Keratinocyte (primary cell): ENCODE measurements around the gene DCHS1. TPM values are rescaled to one million over a fixed set of nuclear protein-coding genes. Genes with fewer than 3 reads are reported as not detected.

Source experiments
- DNase-seq: peaks from one replicate; pipeline ENCODE4 v3.0.0-alpha.2; 2011; ENCODE audit warnings: low read depth, missing footprints, low spot score
- FAIRE-seq: peaks from 2 replicates; lab custom pipeline; 2011; peaks lifted over from hg19 to GRCh38; lab: Jason Lieb, UNC
- H2AFZ ChIP-seq: 2 replicates; pipeline ENCODE4 v1.6.0; 2012; ENCODE audit warnings: low read length, control low read depth, inconsistent platforms; ENCODE audit not compliant: control insufficient read depth
- H3K27ac ChIP-seq: 2 replicates; pipeline ENCODE4 v1.5.1; 2011; ENCODE audit warnings: low read length; ENCODE audit not compliant: control insufficient read depth, insufficient read depth
- H3K27me3 ChIP-seq: 3 replicates; pipeline ENCODE4 v1.6.0; 2011; ENCODE audit warnings: low read length; ENCODE audit not compliant: control insufficient read depth, insufficient read depth; ENCODE audit errors: extremely low read depth
- H3K36me3 ChIP-seq, 2 experiments: 2 replicates in 1 of 2; 3 replicates in 1 of 2; pipeline ENCODE4 v1.5.1; 2011; ENCODE audit warnings: low read length in 2 of 2, mild to moderate bottlenecking in 1 of 2; ENCODE audit not compliant: control insufficient read depth in 2 of 2, insufficient read depth in 2 of 2; ENCODE audit errors: extremely low read depth in 1 of 2
- H3K4me1 ChIP-seq: 3 replicates; pipeline ENCODE4 v1.5.1; 2011; ENCODE audit warnings: low read length; ENCODE audit not compliant: control insufficient read depth, insufficient read depth; ENCODE audit errors: extremely low read depth
- H3K4me2 ChIP-seq: 3 replicates; pipeline ENCODE4 v1.6.0; 2011; ENCODE audit warnings: low read depth, low read length; ENCODE audit not compliant: control insufficient read depth, insufficient read depth; ENCODE audit errors: extremely low read depth
- H3K4me3 ChIP-seq, 3 experiments: fragments of 200-600 bp in 1 of 3; sonication (generic) in 1 of 3; 2 replicates in 2 of 3; 3 replicates in 1 of 3; pipeline ENCODE4 v1.5.1; 2011 to 2016; ENCODE audit warnings: low read length in 3 of 3, mild to moderate bottlenecking in 3 of 3, control low read depth in 2 of 3, inconsistent platforms in 1 of 3, low read depth in 1 of 3, mixed read lengths in 1 of 3, mixed run types in 1 of 3, moderate library complexity in 1 of 3; ENCODE audit not compliant: control insufficient read depth in 2 of 3, insufficient read depth in 2 of 3; ENCODE audit errors: extremely low read depth in 1 of 3
- H3K79me2 ChIP-seq: 2 replicates; pipeline ENCODE4 v1.6.0; 2012; ENCODE audit warnings: low read length; ENCODE audit not compliant: control insufficient read depth, insufficient read depth
- H3K9ac ChIP-seq: 3 replicates; pipeline ENCODE4 v1.6.0; 2011; ENCODE audit warnings: low read length; ENCODE audit not compliant: control insufficient read depth, insufficient read depth; ENCODE audit errors: extremely low read depth
- H3K9me1 ChIP-seq: 3 replicates; pipeline ENCODE4 v1.6.0; 2011; ENCODE audit warnings: low read length; ENCODE audit not compliant: control insufficient read depth, insufficient read depth; ENCODE audit errors: extremely low read depth
- H3K9me3 ChIP-seq: 2 replicates; pipeline ENCODE4 v1.5.1; 2012; ENCODE audit warnings: low read depth, low read length; ENCODE audit not compliant: control insufficient read depth
- H4K20me1 ChIP-seq: 3 replicates; pipeline ENCODE4 v1.6.0; 2011; ENCODE audit warnings: low read length; ENCODE audit not compliant: control insufficient read depth, insufficient read depth; ENCODE audit errors: extremely low read depth
- EZH2 ChIP-seq: IDR thresholded peaks from one replicate; pipeline ENCODE4 v1.6.1; 2012; ENCODE audit warnings: inconsistent platforms, mild to moderate bottlenecking, low read length, moderate library complexity
- dilution Hi-C: fragments of 300-500 bp; cut with MboI; formaldehyde crosslinking; loops from one replicate; pipeline ENCODE4 v1.7.0; 2020; ENCODE audit warnings: low sequenced_read_pairs; ENCODE audit not compliant: extremely low pct_ligation_motif_present
- polyA plus RNA-seq, 5 experiments: library from polyadenylated mRNA; depleted of rRNA in 3 of 5; stranded (reverse) in 3 of 5; stranded (forward) in 1 of 5; unstranded in 1 of 5; fragments of >200 nt; gene quantifications; 1 replicate in 1 of 5; 2 replicates in 3 of 5; 3 replicates in 1 of 5; pipeline versions ENCODE4 v1.2.1 to v1.2.3, GENCODE V29; 2011 to 2012; ENCODE audit warnings: missing spikeins in 2 of 5, low read depth in 1 of 5, low replicate concordance in 1 of 5
- TF ChIP-seq, protein P1 (sequence below), 3 experiments: IDR thresholded peaks in 1 of 3; conservative IDR thresholded peaks in 1 of 3; optimal IDR thresholded peaks in 1 of 3; 2 replicates in 2 of 3; 3 replicates in 1 of 3; pipeline versions ENCODE3 to v1.5.1; 2011; ENCODE audit warnings: low read length in 3 of 3, mild to moderate bottlenecking in 3 of 3, moderate library complexity in 2 of 3, control low read depth in 1 of 3, inconsistent platforms in 1 of 3; ENCODE audit not compliant: insufficient read depth in 2 of 3; ENCODE audit errors: extremely low read depth in 1 of 3

Gene DCHS1
- polyA plus RNA-seq, 1 donor (not counting 4 experiments of a cell fraction or from before 2014, with no cell fraction given): 0.03 TPM

DNA sequence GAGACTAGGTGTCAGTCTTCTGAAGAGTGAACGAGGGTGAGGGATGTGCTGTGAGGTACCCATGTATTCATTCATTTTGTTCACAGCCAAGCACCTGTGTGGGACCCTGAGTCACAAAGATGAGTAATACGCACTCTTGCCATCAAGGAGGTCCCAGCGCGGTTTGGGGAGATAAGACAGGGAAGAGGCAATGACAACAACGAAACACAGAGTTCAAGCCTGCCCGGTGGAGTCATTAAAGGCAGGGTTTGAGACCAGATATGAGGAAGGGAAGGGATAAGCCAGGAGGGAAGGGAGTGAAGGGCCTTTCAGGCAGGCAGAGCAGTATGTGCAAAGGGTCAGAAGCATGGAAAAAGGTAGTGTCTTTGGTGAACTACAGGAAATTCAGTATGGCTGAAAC lies 4.6 kb downstream of the DCHS1 start:
- H3K27me3 ChIP-seq: peaks cover 48% of the 10 kb centered on the region
- H3K36me3 ChIP-seq: no peaks in the 10 kb centered on the region
- H3K9ac ChIP-seq: no peak overlapping the region
- H4K20me1 ChIP-seq: no peaks in the 10 kb centered on the region
- no peak overlapping the region for H3K4me2 ChIP-seq
- TF ChIP-seq, protein P1, sequence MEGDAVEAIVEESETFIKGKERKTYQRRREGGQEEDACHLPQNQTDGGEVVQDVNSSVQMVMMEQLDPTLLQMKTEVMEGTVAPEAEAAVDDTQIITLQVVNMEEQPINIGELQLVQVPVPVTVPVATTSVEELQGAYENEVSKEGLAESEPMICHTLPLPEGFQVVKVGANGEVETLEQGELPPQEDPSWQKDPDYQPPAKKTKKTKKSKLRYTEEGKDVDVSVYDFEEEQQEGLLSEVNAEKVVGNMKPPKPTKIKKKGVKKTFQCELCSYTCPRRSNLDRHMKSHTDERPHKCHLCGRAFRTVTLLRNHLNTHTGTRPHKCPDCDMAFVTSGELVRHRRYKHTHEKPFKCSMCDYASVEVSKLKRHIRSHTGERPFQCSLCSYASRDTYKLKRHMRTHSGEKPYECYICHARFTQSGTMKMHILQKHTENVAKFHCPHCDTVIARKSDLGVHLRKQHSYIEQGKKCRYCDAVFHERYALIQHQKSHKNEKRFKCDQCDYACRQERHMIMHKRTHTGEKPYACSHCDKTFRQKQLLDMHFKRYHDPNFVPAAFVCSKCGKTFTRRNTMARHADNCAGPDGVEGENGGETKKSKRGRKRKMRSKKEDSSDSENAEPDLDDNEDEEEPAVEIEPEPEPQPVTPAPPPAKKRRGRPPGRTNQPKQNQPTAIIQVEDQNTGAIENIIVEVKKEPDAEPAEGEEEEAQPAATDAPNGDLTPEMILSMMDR (optimal IDR thresholded peaks at IDR 0.05 in 1 of 3, IDR thresholded peaks at IDR 0.05 in 1 of 3, conservative IDR thresholded peaks at IDR 0.05 in 1 of 3; ENCODE audit: extremely low read depth in 1 of 3, insufficient read depth in 2 of 3, low read length in 3 of 3): no peak
- no peak for TF ChIP-seq EZH2
- no peak overlapping the region for H3K4me3 ChIP-seq
- H3K79me2 ChIP-seq: no peaks in the 10 kb centered on the region
- dilution Hi-C loops: no loop called here
- no peaks in the 10 kb centered on the region for H3K4me1 ChIP-seq
- no peak overlapping the region for H2AFZ ChIP-seq
- H3K9me1 ChIP-seq: no peaks in the 10 kb centered on the region
- H3K9me3 ChIP-seq: no peaks in the 10 kb centered on the region
- no peak overlapping the region for H3K27ac ChIP-seq
- no peak for DNase-seq
- no peak for FAIRE-seq

- Histone ChIP-seq H3K9me3 (no peaks in the 10 kb centered on the region), H3K4me3 (no peak overlapping the region), H3K79me2 (no peaks in the 10 kb centered on the region), H4K20me1 (no peaks in the 10 kb centered on the region), H3K27me3 (peaks cover 44% of the 10 kb centered on the region), H3K36me3 (no peaks in the 10 kb centered on the region), H3K4me1 (no peaks in the 10 kb centered on the region), H3K27ac (no peak overlapping the region), H2AFZ (no peak overlapping the region), H3K9ac (no peak overlapping the region), H3K9me1 (no peaks in the 10 kb centered on the region), H3K4me2 (no peak overlapping the region)
- no peak for FAIRE-seq
- dilution Hi-C loops: no loop called here
- DNase-seq: no peak
- no peak for TF ChIP-seq EZH2
- TF ChIP-seq, protein P1 (optimal IDR thresholded peaks at IDR 0.05 in 1 of 3, IDR thresholded peaks at IDR 0.05 in 1 of 3, conservative IDR thresholded peaks at IDR 0.05 in 1 of 3; ENCODE audit: extremely low read depth in 1 of 3, insufficient read depth in 2 of 3, low read length in 3 of 3): no peak
These were observed 5.5 kb downstream of the DCHS1 start for GRCh38 chr11:6650104-6650503.
